K562 (cell line): ENCODE measurements around the gene C6orf141. TPM values are rescaled to one million over a fixed set of nuclear protein-coding genes. Genes with fewer than 3 reads are reported as not detected.
A peak's percentile ranks its signal among the peaks of the same experiment; 100 is the strongest.

Experiments
- BRD4 ChIP-seq: fragments of 200-600 bp; sonication (generic); IDR thresholded peaks from 2 replicates; pipeline ENCODE4 v1.6.1; 2017; ENCODE audit warnings: inconsistent platforms
- CBFA2T3 ChIP-seq: fragments of 450-650 bp; IDR thresholded peaks from 2 replicates; pipeline ENCODE4 v1.6.1; 2017
- CBX2 ChIP-seq: fragments of 200-600 bp; sonication (generic); IDR thresholded peaks from one replicate; pipeline ENCODE4 v1.6.1; 2012; ENCODE audit warnings: mild to moderate bottlenecking, low read length, inconsistent platforms; ENCODE audit not compliant: insufficient read depth, poor library complexity, severe bottlenecking
- CEBPB ChIP-seq: fragments of 450-650 bp; IDR thresholded peaks from 2 replicates; pipeline ENCODE4 v1.6.1; 2016; ENCODE audit warnings: missing genetic modification characterization, missing compliant biosample characterization
- CHCHD3 ChIP-seq: fragments of 250-450 bp; sonication (Bioruptor Pico); IDR thresholded peaks from 2 replicates; pipeline ENCODE4 v2.1.2; 2022; ENCODE audit warnings: mild to moderate bottlenecking
- CREB3 ChIP-seq: fragments of 450-650 bp; conservative IDR thresholded peaks from 2 replicates; pipeline ENCODE4 v1.6.1; 2016; ENCODE audit warnings: missing genetic modification characterization, low read depth, mild to moderate bottlenecking, missing compliant biosample characterization, moderate library complexity
- FOS ChIP-seq: IDR thresholded peaks from 3 replicates; pipeline ENCODE4 v1.6.1; 2011; ENCODE audit not compliant: insufficient read length; ENCODE audit errors: extremely low read depth
- GTF2F1 ChIP-seq: IDR thresholded peaks from 2 replicates; pipeline ENCODE4 v1.6.1; 2011; ENCODE audit warnings: low read depth, low read length, improper control_type of control experiment
- IRF1 ChIP-seq: sonication (generic); formaldehyde crosslinking; IDR thresholded peaks from 2 replicates; pipeline ENCODE4 v1.8.0; 2022; ENCODE audit warnings: missing genetic modification reagents, mild to moderate bottlenecking, borderline replicate concordance
- MTA1 ChIP-seq: fragments of 450-650 bp; IDR thresholded peaks from 2 replicates; pipeline ENCODE4 v1.6.1; 2017; ENCODE audit warnings: borderline replicate concordance
- MXD1 ChIP-seq: fragments of 250-450 bp; sonication (Bioruptor Pico); IDR thresholded peaks from 2 replicates; pipeline ENCODE4 v1.8.0; 2021; ENCODE audit warnings: borderline replicate concordance, mild to moderate bottlenecking, moderate library complexity; ENCODE audit not compliant: poor library complexity, severe bottlenecking
- MYBL2 ChIP-seq, 2 experiments: fragments of 450-650 bp in 1 of 2; sonication (generic) in 1 of 2; formaldehyde crosslinking in 1 of 2; IDR thresholded peaks; 2 replicates each; pipeline versions ENCODE4 v1.6.1 to v1.8.1; 2017 to 2022; ENCODE audit warnings: borderline replicate concordance in 1 of 2, inconsistent platforms in 1 of 2, low read depth in 1 of 2, mild to moderate bottlenecking in 1 of 2, missing genetic modification reagents in 1 of 2, moderate library complexity in 1 of 2
- NBN ChIP-seq: fragments of 450-650 bp; IDR thresholded peaks from 2 replicates; pipeline ENCODE4 v1.6.1; 2016; ENCODE audit warnings: low read depth, mild to moderate bottlenecking
- NCOA1 ChIP-seq: fragments of 450-650 bp; IDR thresholded peaks from 2 replicates; pipeline ENCODE4 v1.6.1; 2016; ENCODE audit warnings: low read depth
- NR1H2 ChIP-seq: sonication (generic); formaldehyde crosslinking; IDR thresholded peaks from 2 replicates; pipeline ENCODE4 v1.4.0; 2020; ENCODE audit warnings: mild to moderate bottlenecking, missing genetic modification reagents
- PCBP1 ChIP-seq: fragments of 200-400 bp; formaldehyde crosslinking; IDR thresholded peaks from 2 replicates; pipeline ENCODE4 v1.6.1; 2018; ENCODE audit warnings: mild to moderate bottlenecking, low read depth, low read length; ENCODE audit not compliant: poor library complexity, severe bottlenecking
- RCOR1 ChIP-seq, 2 experiments: IDR thresholded peaks; 2 replicates each; pipeline ENCODE4 v1.6.1; 2012; ENCODE audit warnings: low read depth in 2 of 2, low read length in 2 of 2, borderline replicate concordance in 1 of 2, improper control_type of control experiment in 1 of 2
- SMARCA5 ChIP-seq: fragments of 450-650 bp; IDR thresholded peaks from 2 replicates; pipeline ENCODE4 v1.6.1; 2016
- TBL1XR1 ChIP-seq, 2 experiments: IDR thresholded peaks; 2 replicates each; pipeline ENCODE4 v1.6.1; 2012; ENCODE audit warnings: improper control_type of control experiment in 2 of 2, low read length in 2 of 2, mild to moderate bottlenecking in 1 of 2
- TEAD1 ChIP-seq, 2 experiments: fragments of 450-650 bp in 1 of 2; sonication (generic) in 1 of 2; formaldehyde crosslinking; IDR thresholded peaks; 2 replicates each; pipeline versions ENCODE4 v1.4.0 to v1.8.0; 2020 to 2022; ENCODE audit warnings: mild to moderate bottlenecking in 2 of 2, missing genetic modification reagents in 1 of 2
- ZBTB26 ChIP-seq: fragments of 450-650 bp; formaldehyde crosslinking; IDR thresholded peaks from 2 replicates; pipeline ENCODE4 v1.4.0; 2022; ENCODE audit warnings: missing genetic modification characterization
- ZNF197 ChIP-seq: fragments of 200-800 bp; sonication (Bioruptor generic); IDR thresholded peaks from 2 replicates; pipeline ENCODE4 v1.6.1; 2016; ENCODE audit warnings: low read depth, missing genetic modification characterization, missing compliant biosample characterization
- ZNF239 ChIP-seq: fragments of 250-450 bp; sonication (Bioruptor Pico); IDR thresholded peaks from 2 replicates; pipeline ENCODE4 v1.4.0; 2020; ENCODE audit warnings: mild to moderate bottlenecking
- ZNF41 ChIP-seq: fragments of 250-450 bp; sonication (Bioruptor Pico); conservative IDR thresholded peaks from 2 replicates; pipeline ENCODE4 v1.4.0; 2020; ENCODE audit warnings: mild to moderate bottlenecking
- ZNF57 ChIP-seq: fragments of 450-650 bp; formaldehyde crosslinking; IDR thresholded peaks from 2 replicates; pipeline ENCODE4 v1.4.0; 2020; ENCODE audit warnings: mild to moderate bottlenecking, moderate library complexity
- polyA plus RNA-seq, 8 experiments: library from polyadenylated mRNA; depleted of rRNA in 4 of 8; stranded (reverse) in 5 of 8; unstranded in 3 of 8; fragments of >200 nt; fragmentation: Nextera tagmentation in 2 of 8; fragmentation: Illumina TruSeq in 1 of 8; extraction: Ambion mirVana in 2 of 8; extraction: Trizol in 1 of 8; gene quantifications; 2 replicates each; pipeline versions ENCODE4 v1.2.1 to v1.2.3, GENCODE V29; 2011 to 2014; ENCODE audit warnings: inconsistent platforms in 1 of 8, missing spikeins in 1 of 8
- total RNA-seq, 7 experiments: library from RNA; depleted of rRNA in 6 of 7; stranded (reverse); fragments of >200 nt in 6 of 7; fragmentation: Illumina TruSeq in 2 of 7; extraction: Trizol in 2 of 7; gene quantifications; 2 replicates each; pipeline versions ENCODE4 v1.2.1 to v1.2.3, GENCODE V29; 2011 to 2021; ENCODE audit warnings: low replicate concordance in 1 of 7
- TF ChIP-seq, protein P1 (sequence below): IDR thresholded peaks from 2 replicates; pipeline ENCODE4 v1.6.1; 2011; ENCODE audit not compliant: insufficient read length; ENCODE audit errors: extremely low read depth

C6orf141 gene
- total and polyA plus RNA-seq, 9 of the 15 experiments (the other 6 are each of a cell fraction or from before 2014, with no cell fraction given) = not detected

- peak; percentile 91 for TF ChIP-seq CEBPB
- no peak for TF ChIP-seq MTA1
- TF ChIP-seq SMARCA5 = no peak
- TF ChIP-seq CREB3 (tag) = no peak
- no peak for TF ChIP-seq ZNF41 (CRISPR knock-in tag)
- no peak for TF ChIP-seq ZNF57 (CRISPR knock-in tag)
- TF ChIP-seq MYBL2 (IDR thresholded peaks at IDR 0.05; ENCODE audit: low read depth) = peak; percentile 36; the same call in 1 of the 2 replicates
- no peak for TF ChIP-seq MYBL2 (CRISPR knock-in tag; IDR thresholded peaks at IDR 0.05; ENCODE audit: borderline replicate concordance)
- peak; percentile 4 for TF ChIP-seq FOS
- TF ChIP-seq CHCHD3 (CRISPR knock-in tag) = no peak
- no peak; a peak in 1 of 4 replicates for TF ChIP-seq RCOR1 (IDR thresholded peaks at IDR 0.05; ENCODE audit: borderline replicate concordance in 1 of 2, low read depth in 2 of 2, low read length in 2 of 2)
- no peak for TF ChIP-seq ZNF197
- no peak for TF ChIP-seq PCBP1
- TF ChIP-seq, protein P1, sequence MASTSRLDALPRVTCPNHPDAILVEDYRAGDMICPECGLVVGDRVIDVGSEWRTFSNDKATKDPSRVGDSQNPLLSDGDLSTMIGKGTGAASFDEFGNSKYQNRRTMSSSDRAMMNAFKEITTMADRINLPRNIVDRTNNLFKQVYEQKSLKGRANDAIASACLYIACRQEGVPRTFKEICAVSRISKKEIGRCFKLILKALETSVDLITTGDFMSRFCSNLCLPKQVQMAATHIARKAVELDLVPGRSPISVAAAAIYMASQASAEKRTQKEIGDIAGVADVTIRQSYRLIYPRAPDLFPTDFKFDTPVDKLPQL = no peak
- no peak for TF ChIP-seq GTF2F1
- 0 out of 2 replicates have a peak, but pooled peaks have one; percentile 47 for TF ChIP-seq NBN
- no peak for TF ChIP-seq NR1H2 (CRISPR knock-in tag)
- no peak for TF ChIP-seq ZBTB26
- no peak for TF ChIP-seq TBL1XR1 (IDR thresholded peaks at IDR 0.05; ENCODE audit: low read length in 2 of 2)
- no peak for TF ChIP-seq TEAD1 (CRISPR knock-in tag; IDR thresholded peaks at IDR 0.05)
- no peak for TF ChIP-seq CBX2
- TF ChIP-seq ZNF239 (CRISPR knock-in tag) = no peak
- TF ChIP-seq IRF1 = no peak
- no peak for TF ChIP-seq MXD1 (CRISPR knock-in tag)
- TF ChIP-seq BRD4 = no peak
- TF ChIP-seq CBFA2T3 = 0 out of 2 replicates have a peak, but pooled peaks have one; percentile 34
- TF ChIP-seq NCOA1 = no peak
Measured at GRCh38 chr6:49541210-49541724, 9.2 kb upstream of the C6orf141 start (continued).
